Neural progenitor cell (in vitro differentiated cells): ENCODE data around the gene SNAPC5. TPM values are rescaled to one million over a fixed set of nuclear protein-coding genes. Genes with fewer than 3 reads are reported as not detected.
A peak's percentile ranks its signal among the peaks of the same experiment; 100 is the strongest.

Source experiments
- DNase-seq: peaks from one replicate; pipeline ENCODE4 v3.0.0-alpha.2; 2016; ENCODE audit warnings: low spot score
- H2AFZ ChIP-seq: fragments of 200-600 bp; sonication (generic); replicated peaks from 2 replicates; pipeline ENCODE4 v1.6.1; 2016; ENCODE audit warnings: antibody characterized with exemption
- H3F3A ChIP-seq: fragments of 200-600 bp; sonication (generic); 2 replicates; pipeline ENCODE4 v1.6.1; 2016; ENCODE audit warnings: antibody characterized with exemption, low read depth
- H3K27ac ChIP-seq: fragments of 200-600 bp; sonication (generic); 2 replicates; pipeline ENCODE4 v1.5.1; 2016; ENCODE audit warnings: mild to moderate bottlenecking
- H3K27me3 ChIP-seq: fragments of 200-600 bp; sonication (generic); 2 replicates; pipeline ENCODE4 v1.6.1; 2016; ENCODE audit warnings: mild to moderate bottlenecking, moderate library complexity
- H3K36me3 ChIP-seq: fragments of 200-600 bp; sonication (generic); 2 replicates; pipeline ENCODE4 v1.5.1; 2016
- H3K4me1 ChIP-seq: fragments of 200-600 bp; sonication (generic); 2 replicates; pipeline ENCODE4 v1.6.1; 2016; ENCODE audit warnings: mixed run types
- H3K4me2 ChIP-seq: fragments of 200-600 bp; sonication (generic); 2 replicates; pipeline ENCODE4 v1.6.1; 2016
- H3K4me3 ChIP-seq: fragments of 200-600 bp; sonication (generic); 2 replicates; pipeline ENCODE4 v1.5.1; 2016
- H3K79me2 ChIP-seq: fragments of 200-600 bp; sonication (generic); 2 replicates; pipeline ENCODE4 v1.6.1; 2016; ENCODE audit warnings: low read depth
- H3K9ac ChIP-seq: fragments of 200-600 bp; sonication (generic); 2 replicates; pipeline ENCODE4 v1.6.1; 2016
- H3K9me3 ChIP-seq: fragments of 200-600 bp; sonication (generic); 2 replicates; pipeline ENCODE4 v1.5.1; 2016; ENCODE audit warnings: low read depth
- H4K20me1 ChIP-seq: fragments of 200-600 bp; sonication (generic); 2 replicates; pipeline ENCODE4 v1.6.1; 2016; ENCODE audit warnings: low read depth
- H3K27ac Mint-ChIP-seq: 3 replicates; pipeline ENCODE4 v1.8.0; 2021; ENCODE audit warnings: mixed read lengths
- H3K27me3 Mint-ChIP-seq: 2 replicates; pipeline ENCODE4 v1.8.0; 2022; ENCODE audit warnings: low read depth, mild to moderate bottlenecking, inconsistent platforms, moderate library complexity, mixed read lengths; ENCODE audit not compliant: insufficient read depth
- H3K36me3 Mint-ChIP-seq: 3 replicates; pipeline ENCODE4 v1.8.0; 2021; ENCODE audit warnings: mixed read lengths
- H3K4me1 Mint-ChIP-seq: 3 replicates; pipeline ENCODE4 v1.8.0; 2021; ENCODE audit warnings: mixed read lengths
- H3K4me3 Mint-ChIP-seq: 3 replicates; pipeline ENCODE4 v1.8.0; 2021; ENCODE audit warnings: mild to moderate bottlenecking, moderate library complexity, mixed read lengths
- H3K9me3 Mint-ChIP-seq: 3 replicates; pipeline ENCODE4 v1.8.0; 2020; ENCODE audit warnings: mixed read lengths
- EZH2 ChIP-seq: fragments of 200-600 bp; sonication (generic); IDR thresholded peaks from 2 replicates; pipeline ENCODE4 v1.6.1; 2017; ENCODE audit warnings: antibody characterized with exemption, mild to moderate bottlenecking, moderate library complexity
- EZH2phosphoT487 ChIP-seq: fragments of 200-600 bp; sonication (generic); IDR thresholded peaks from 2 replicates; pipeline ENCODE4 v1.6.1; 2017; ENCODE audit warnings: antibody characterized with exemption
- total RNA-seq: library from RNA; depleted of rRNA; stranded (reverse); fragments of >200 nt; gene quantifications from 2 replicates; pipeline ENCODE4 v1.2.3, GENCODE V29; 2015; ENCODE audit warnings: low replicate concordance
- TF ChIP-seq, protein P1 (sequence below): fragments of 200-600 bp; sonication (generic); IDR thresholded peaks from 2 replicates; pipeline ENCODE4 v1.5.1; 2017; ENCODE audit warnings: antibody characterized with exemption, mild to moderate bottlenecking

Gene SNAPC5
- total RNA-seq, 1 donor from 2014 or later, result 32.7 TPM

DNA sequence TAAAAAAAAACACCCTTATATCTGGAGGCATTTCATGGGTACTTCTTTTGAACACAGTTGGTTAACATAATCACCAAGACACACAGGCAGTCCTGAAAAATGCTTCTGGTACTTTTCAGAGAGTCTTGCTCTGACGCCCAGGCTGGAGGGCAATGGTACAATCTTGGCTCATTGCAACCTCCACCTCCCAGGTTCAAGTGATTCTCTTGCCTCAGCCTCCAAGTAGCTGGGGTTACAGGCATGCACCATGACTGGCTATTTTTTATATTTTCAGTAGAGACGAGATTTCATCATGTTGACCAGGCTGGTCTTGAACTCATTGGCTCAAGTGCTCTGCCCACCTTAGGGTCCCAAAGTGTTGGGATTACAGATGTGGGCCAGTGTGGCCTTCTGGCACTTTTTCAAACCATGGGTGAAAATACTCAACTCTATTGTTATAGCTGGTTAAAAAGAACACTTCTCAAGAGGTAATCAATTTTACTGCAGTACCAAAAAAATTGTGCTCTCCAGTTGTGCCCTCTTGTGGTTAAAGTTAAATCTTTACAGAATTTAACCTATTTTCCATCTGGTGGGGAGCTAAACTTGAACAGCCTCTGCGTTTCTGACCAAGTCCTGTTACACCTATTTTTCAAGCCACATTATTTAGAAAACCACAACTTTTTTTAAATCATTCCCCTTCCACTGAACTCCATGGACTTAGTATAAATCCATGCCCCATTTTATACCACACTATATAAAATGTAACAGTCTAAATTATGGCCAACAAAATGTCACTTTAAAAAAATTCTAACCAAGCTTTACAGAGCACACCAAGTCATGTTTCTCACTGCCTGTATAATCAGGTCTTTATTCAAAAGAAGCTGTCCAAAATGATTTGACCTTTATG is 1.2 kb upstream of the SNAPC5 start:
- Histone ChIP-seq H3K79me2 (peaks cover 54% of the 10 kb centered on the region), H3K4me2 (no peak overlapping the region), H3K4me1 (peaks cover 18% of the 10 kb centered on the region), H3K36me3 (peaks cover 18% of the 10 kb centered on the region), H3K27ac (no peak overlapping the region), H4K20me1 (peaks cover 55% of the 10 kb centered on the region), H3K27me3 (no peaks in the 10 kb centered on the region), H3F3A (peaks cover 84% of the 10 kb centered on the region), H3K4me3 (no peak overlapping the region), H3K9ac (no peak overlapping the region), H2AFZ (no peak overlapping the region), H3K9me3 (no peaks in the 10 kb centered on the region)
- Mint-ChIP-seq H3K9me3 (no peaks in the 10 kb centered on the region), H3K27ac (no peak overlapping the region), H3K27me3 (no peaks in the 10 kb centered on the region), H3K4me1 (peaks cover 24% of the 10 kb centered on the region), H3K4me3 (peak overlapping the region; percentile 92), H3K36me3 (peaks cover 24% of the 10 kb centered on the region)
- peak; percentile 16 for DNase-seq
- TF ChIP-seq, protein P1, sequence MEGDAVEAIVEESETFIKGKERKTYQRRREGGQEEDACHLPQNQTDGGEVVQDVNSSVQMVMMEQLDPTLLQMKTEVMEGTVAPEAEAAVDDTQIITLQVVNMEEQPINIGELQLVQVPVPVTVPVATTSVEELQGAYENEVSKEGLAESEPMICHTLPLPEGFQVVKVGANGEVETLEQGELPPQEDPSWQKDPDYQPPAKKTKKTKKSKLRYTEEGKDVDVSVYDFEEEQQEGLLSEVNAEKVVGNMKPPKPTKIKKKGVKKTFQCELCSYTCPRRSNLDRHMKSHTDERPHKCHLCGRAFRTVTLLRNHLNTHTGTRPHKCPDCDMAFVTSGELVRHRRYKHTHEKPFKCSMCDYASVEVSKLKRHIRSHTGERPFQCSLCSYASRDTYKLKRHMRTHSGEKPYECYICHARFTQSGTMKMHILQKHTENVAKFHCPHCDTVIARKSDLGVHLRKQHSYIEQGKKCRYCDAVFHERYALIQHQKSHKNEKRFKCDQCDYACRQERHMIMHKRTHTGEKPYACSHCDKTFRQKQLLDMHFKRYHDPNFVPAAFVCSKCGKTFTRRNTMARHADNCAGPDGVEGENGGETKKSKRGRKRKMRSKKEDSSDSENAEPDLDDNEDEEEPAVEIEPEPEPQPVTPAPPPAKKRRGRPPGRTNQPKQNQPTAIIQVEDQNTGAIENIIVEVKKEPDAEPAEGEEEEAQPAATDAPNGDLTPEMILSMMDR, result peak; percentile 49
- TF ChIP-seq EZH2phosphoT487, result no peak

DNA sequence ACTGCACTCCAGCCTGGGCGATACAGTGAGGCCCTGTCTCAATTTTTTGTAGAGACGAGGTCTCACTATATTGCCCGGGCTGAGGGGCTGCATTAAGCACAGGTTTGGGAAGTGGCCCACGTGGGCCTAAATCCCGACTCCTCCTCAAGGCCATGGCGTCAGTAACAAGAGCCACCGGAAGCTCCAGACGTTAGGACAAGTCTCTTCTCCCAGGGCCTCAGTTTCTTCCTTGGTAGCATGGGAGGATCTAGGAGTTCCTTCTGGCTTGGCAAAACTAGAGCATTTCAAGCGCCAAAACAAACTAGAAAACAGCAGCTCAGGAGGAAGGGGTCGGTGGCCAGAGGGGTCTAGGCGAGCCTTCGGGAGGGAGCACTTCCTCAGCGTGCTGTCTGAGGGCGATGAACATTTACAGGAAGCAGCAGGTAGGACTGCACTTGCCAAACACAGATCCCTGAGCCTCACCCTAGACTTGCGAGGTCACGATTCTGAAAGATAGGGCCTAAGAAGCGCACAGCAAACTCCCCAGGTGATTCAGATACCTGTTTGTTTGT is 536 bp downstream of the SNAPC5 start:
- Mint-ChIP-seq H3K36me3 (peaks cover 19% of the 10 kb centered on the region), H3K27me3 (no peaks in the 10 kb centered on the region), H3K4me3 (peak overlapping the region; percentile 92), H3K27ac (peak overlapping the region; percentile 94), H3K9me3 (no peaks in the 10 kb centered on the region), H3K4me1 (peaks cover 14% of the 10 kb centered on the region)
- no peak for DNase-seq
- H4K20me1 ChIP-seq, result peaks cover 38% of the 10 kb centered on the region
- H3K36me3 ChIP-seq, result peaks cover 12% of the 10 kb centered on the region
- TF ChIP-seq EZH2 (no peak), EZH2phosphoT487 (no peak)
- TF ChIP-seq, protein P1, result no peak
- peak overlapping the region; percentile 54 for H2AFZ ChIP-seq
- no peaks in the 10 kb centered on the region for H3K9me3 ChIP-seq
- H3K4me2 ChIP-seq, result peak overlapping the region; percentile 96
- peak overlapping the region; percentile 94 for H3K4me3 ChIP-seq
- H3K79me2 ChIP-seq, result peaks cover 37% of the 10 kb centered on the region
- H3K27ac ChIP-seq, result peak overlapping the region; percentile 83
- H3K4me1 ChIP-seq, result peaks cover 3% of the 10 kb centered on the region
- peak overlapping the region; percentile 77 for H3K9ac ChIP-seq
- no peaks in the 10 kb centered on the region for H3K27me3 ChIP-seq
- peaks cover 68% of the 10 kb centered on the region for H3F3A ChIP-seq

DNA sequence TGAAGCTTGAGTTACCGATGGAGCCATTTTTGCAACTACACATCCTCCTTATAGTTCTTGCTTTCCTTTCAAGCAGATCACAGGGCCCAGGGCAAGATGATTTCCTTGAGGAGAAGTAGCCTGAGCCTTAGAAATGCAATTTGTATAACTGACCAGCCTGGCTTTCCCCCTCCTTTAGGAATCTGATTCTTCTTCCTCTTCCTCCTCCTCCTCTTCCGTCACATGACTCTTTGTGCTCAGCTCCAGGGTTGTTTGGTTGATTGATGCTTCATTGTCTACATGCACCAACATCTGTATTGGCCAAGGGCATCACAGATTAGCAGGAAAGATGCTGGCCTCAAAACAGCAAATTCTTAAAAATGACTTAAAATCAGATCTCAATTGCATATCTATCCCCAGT is 3.3 kb downstream of the SNAPC5 start:
- H3K27me3 Mint-ChIP-seq, result no peaks in the 10 kb centered on the region
- H3K9me3 ChIP-seq, result no peaks in the 10 kb centered on the region
- peaks cover 4% of the 10 kb centered on the region for H3K36me3 ChIP-seq
- H3K9me3 Mint-ChIP-seq, result no peaks in the 10 kb centered on the region
- peaks cover 15% of the 10 kb centered on the region for H4K20me1 ChIP-seq
- H3K27me3 ChIP-seq, result no peaks in the 10 kb centered on the region
- no peak overlapping the region for H3K4me2 ChIP-seq
- peaks cover 21% of the 10 kb centered on the region for H3K79me2 ChIP-seq
- peaks cover 11% of the 10 kb centered on the region for H3K36me3 Mint-ChIP-seq
- no peak overlapping the region for H3K4me3 ChIP-seq
- H3K4me1 Mint-ChIP-seq, result peaks cover 14% of the 10 kb centered on the region
- H3F3A ChIP-seq, result peaks cover 44% of the 10 kb centered on the region
- peaks cover 3% of the 10 kb centered on the region for H3K4me1 ChIP-seq
- no peak overlapping the region for H3K27ac ChIP-seq
- TF ChIP-seq EZH2phosphoT487, result no peak
- TF ChIP-seq, protein P1, result no peak
- TF ChIP-seq EZH2, result no peak
- no peak overlapping the region for H2AFZ ChIP-seq
- no peak overlapping the region for H3K9ac ChIP-seq
- no peak overlapping the region for H3K4me3 Mint-ChIP-seq
- H3K27ac Mint-ChIP-seq, result no peak overlapping the region
- DNase-seq, result no peak
